HG03025 (cell line): Measurements from ENCODE around the gene MAP1A.

Experiments used
- ATAC-seq: cut with Tn5 transposase; IDR thresholded peaks from one replicate; pipeline ENCODE4 v1.9.1; 2021; ENCODE audit warnings: mild to moderate bottlenecking, moderate library complexity; ENCODE audit not compliant: unreplicated experiment, low FRiP score

MAP1A gene

DNA sequence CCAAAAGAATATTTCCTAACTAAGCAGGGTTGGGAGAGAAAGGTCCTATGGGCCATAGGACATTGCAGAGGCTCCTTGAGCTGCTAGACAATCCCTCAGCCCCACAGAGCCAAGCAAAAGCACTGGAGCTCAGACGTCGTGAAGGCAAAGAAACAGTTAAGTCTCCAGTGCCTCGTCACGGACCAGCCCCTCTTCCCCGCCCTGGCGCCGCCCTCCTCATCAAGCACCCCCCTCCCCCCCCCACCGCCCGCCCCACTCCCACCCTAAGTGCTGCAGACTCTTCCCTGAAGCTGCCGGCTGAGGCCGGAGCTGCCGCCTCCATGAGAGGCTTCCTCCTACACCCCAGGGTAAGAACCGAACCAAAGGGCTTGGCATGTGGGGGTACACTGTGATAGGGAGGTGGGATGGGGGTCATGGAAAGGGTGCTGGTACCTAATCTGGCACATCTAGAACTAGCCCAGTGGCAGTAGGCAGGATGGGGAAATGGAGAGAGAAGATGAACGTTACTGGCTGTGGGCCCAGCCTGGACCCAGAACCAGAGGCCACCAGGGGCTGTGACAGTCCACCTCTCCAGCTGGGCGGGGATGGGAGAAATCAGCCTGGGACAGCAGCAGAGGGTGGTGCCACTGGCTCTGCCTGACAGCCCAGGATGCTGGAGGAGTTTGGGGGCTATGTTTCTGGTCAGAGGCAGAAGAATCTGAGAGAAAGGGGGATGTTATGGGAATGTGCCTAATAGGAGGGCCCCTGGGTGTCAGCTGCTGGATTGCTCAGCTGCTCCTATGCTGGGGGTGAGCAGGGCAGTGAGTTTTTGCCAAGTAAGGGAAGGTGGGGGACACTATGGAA is at the start of gene MAP1A:
MAP1A (plus strand) TSS at position 255 of the 843 bp plus-strand sequence. CDS start 3,866 bp downstream, outside the sequence.
- ATAC-seq, result no peak

DNA sequence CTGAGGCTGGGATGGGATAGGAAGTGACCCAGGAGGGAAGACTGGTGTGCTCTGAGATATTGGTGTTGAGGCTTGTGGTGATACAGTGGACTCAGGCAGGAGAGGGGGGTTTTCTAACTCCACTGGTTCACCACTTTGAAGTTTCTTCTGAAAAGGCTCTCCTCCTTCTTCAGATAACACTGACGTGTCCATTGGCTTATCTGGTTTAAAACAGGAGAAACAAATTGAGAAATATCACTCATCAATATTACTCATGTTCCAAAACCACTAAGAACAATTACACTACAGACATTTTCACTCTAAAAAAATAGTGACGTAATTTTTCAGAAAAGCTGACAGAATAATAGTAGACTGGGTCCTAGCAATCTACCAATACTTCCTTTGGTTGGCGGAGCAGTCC is 47.5 kb upstream of the MAP1A start:
- no peak for ATAC-seq

DNA sequence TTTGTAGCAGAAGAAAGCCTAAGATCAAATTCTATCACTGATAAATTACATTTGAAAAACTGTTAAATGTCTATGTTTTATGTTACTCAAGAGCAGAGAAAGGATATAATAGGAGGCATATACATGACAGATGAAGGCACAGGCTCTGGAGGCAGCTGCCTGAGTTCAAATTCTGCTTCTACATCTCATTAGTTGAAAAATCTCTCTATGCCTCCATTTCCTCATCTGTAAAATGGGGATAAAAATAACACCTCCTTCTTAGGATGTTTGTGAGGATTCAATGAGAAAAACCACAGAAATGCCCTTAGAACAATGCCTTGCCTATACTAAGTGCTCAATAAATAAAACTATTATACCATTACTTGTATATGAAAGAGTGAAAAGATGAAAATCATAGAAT is 45.4 kb upstream of the MAP1A start:
- no peak for ATAC-seq

DNA sequence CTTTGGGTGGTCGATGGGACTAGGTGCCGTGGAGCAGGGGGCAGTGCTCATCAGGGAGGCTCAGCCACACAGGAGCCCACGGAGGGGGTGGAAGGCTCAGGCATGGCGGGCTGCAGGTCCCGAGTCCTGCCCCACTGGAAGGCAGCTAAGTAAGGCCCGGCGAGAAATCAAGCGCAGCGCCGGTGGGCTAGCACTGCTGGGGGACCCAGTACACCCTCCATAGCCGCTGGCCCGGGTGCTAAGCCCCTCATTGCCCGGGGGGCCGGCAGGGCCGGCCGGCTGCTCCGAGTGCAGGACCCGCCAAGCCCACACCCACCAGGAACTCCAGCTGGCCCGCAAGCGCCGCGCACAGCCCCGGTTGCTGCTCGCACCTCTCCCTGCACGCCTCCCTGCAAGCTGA is 43.5 kb upstream of the MAP1A start:
- ATAC-seq, result no peak

DNA sequence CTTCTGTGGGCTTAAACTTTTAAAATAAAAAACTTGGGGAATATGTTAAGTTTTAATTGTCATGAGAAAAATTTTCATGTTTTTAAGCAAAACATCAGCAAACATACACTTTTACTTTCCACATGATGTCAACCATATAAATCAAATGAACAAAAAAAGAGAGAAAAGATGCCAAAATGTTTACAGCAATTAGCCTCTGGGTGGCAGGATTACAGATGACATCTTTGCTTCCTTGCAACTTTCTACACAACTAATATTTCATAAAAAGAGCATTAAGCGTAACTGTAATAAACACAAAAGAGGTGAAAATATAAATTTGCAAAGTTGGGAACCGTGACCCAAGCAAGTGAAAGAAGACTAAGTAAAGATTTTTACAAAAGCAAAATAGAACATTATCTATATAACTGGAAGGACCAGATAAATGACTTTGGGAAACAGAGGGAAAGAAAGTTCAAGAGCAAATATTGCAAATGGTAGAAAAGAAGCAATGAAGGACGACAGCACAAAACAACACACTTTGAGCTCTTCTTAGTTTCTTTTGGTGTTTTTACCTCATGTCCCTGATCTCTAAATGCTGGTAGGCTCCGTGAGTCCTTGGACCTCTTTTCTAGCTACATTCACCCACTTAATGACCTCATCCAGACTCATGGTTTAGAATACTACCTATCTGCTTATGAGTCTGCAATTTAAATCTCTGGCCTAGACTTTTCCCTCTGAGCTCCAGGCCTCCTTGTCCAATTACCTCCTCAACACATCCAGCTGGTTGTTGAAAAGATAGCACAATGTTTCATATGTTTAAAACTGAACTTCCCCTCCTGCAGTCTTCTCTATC is 33.9 kb upstream of the MAP1A start:
- ATAC-seq, result no peak

DNA sequence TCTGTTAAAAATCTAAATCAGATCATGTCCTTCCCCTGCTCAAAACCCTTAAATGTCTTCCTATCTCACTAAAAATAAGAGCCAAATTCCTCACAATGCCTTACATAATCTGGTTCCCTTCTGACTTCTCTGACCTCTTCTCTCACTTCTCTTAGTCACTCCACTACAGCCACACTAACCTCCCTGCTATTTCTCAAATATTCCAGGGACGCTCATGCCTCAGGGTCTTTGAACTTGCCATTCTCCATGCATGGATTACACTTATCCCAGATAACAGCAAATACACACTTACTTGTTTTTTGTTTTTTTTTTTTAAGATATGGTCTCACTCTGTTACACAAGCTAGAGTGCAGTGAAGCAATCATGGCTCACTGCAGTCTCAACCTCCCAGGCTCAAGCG is 33.0 kb upstream of the MAP1A start:
- ATAC-seq, result no peak

DNA sequence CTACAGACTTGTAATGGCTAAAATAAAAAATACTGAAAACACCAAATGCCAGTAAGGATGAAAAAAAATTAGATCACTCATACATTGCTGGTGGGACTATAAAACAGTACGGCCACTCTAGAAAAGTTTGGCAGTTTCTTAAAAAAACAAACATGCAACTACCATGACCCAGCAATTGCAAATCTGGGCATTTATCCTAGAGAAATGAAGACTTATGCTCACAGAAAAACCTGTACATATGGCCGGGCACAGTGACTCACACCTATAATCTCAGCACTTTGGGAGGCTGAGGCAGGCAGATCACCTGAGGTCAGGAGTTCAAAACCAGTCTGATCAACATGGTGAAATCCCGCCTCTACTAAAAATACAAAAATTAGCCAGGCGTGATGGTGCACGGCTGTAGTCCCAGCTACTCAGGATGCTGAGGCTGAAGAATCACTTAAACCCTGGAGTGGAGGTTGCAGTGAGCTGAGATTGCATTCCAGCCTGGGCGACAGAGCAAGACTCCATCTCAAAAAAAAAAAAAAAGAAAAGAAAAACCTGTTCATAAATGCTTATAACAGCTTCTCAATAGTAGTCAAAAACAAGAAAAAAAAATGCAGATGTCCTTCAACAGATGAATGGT is 30.0 kb upstream of the MAP1A start:
- ATAC-seq, result no peak

DNA sequence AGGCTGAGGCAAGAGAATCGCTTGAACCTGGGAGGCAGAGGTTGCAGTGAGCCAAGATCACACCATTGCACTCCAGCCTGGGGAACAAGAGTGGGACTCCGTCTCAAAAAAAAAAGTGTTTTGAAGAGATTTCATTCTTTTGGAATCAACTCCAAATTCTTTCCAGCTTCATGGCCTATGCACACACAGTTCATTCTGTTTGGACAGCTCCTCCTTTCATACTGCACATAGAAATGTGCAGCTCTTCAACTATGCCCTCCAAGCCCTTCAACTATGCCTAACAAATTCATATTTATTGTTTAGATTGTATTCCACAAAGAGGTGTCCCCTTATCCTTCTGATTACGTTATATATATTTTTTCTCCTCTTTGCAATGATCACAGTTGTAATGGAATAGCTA is 28.6 kb upstream of the MAP1A start:
- no peak for ATAC-seq

DNA sequence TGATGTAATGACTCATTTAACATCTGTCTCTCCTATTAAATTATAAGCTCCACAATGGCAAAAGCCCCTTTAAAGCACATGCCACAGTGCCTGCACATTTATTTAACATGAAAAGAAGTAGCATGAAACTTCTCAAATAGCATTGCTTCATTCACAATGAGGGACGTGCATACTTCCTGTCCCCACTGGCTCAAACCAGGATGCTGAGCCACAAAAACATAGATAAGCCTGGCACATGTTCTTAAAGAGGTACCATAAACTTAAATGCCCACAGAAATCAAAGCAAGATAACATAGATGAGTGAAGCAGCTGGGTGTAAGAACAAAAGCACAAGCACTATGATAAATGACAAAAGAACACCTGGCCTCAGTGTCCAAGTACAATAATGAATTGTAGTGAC is 28.2 kb upstream of the MAP1A start:
- ATAC-seq, result no peak

DNA sequence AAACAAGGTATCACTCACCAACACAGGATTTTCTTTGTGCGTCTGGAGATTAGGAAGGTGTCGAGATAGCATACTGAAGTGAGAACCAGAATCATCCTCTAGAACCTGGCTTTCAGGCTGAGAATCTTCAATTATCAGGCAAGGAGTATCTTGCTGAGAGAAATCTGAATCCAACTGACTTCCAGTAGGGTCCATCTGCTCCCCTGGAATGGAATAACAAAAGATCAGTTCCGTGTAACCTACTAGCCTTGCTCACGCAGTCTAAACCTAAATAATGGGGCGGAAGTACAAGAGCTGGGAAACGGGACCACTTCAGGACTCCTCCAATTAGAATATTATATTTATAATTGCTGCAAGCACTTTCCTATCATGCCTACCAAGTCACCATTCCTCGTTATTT is 25.1 kb upstream of the MAP1A start:
- no peak for ATAC-seq

DNA sequence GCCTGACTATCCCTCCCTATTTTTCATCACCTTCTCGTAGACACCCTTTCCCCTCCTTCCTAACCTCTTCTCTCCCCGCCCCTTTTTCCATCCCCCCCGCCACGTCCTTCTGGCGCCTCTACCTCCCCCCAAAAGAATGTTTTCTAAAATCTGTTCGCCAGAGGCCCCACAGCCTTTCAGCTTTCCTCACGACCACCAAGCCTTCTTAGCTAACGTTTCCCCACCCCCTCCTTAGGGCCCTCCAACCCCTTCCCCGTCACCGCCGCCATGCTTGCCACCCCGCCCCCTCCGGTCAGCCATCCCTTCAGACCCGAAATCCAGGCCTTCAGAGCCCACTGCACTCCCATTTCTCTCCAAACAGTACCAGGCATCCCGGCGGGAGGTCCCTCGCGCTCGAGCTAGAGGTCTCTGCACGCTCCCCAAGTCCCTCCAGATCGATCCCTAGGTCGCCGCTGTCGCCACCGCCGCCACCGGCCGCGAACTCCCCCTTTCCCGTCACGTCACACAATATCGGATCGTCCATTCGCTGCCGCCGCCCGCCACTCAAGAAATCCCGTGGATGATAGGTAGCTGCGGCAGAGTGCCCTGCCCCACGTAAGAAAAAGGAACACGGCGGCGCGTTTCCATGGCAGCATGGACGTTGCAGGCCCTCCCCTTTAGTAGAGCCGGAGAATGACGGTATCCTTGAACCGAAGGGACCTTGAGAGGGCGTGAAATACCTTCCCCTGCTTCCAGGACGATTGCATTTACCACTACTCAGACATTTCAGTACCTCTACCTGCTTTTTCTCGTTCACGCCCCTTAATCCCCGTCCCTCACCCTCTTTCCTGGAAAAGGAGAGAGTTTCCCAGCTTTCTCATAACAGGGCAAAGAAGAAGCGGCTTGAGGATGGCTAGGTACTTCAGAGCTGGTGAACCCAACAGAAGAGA is 24.5 kb upstream of the MAP1A start, which contains the start of gene TP53BP1:
TP53BP1 (minus strand) TSS at position 484 of the 929 bp plus-strand sequence; CDS start at position 371, 113 bp downstream.
- peak; percentile 97 for ATAC-seq

DNA sequence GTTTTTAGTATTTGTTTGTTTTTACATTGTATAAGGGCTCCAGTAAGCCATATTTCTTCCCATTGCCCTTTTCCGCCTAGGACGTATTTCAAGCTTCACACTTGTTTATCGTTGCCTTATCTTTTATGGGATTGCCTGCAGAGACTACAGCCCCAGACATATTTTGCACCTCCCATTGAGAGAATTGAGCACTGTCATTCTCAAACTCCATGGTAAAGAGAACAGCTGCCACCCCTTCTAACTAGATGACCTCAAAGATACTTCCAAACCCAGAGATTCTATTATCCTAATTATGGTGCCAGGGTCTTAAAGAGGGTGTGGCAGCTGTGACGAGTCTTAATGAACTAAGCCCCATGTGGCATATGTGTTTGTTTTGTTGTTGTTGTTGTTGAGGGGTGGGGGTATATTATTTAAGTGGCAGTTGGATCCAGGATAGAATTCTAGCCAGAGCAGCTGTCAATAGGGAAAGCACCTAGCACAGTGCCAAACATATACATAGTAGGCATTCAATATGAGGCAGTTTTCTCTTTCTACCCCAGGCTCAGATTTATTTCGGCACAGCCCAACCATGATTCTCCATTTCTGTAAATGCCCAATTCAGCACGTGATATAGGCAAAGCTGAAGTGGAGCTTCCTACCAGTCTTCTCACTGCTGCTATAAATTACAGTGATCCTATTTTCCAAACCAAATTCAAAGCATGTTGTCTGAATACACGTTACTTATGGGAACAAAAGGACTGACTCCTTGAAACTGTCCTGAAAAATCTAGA is 23.5 kb upstream of the MAP1A start:
- no peak for ATAC-seq

DNA sequence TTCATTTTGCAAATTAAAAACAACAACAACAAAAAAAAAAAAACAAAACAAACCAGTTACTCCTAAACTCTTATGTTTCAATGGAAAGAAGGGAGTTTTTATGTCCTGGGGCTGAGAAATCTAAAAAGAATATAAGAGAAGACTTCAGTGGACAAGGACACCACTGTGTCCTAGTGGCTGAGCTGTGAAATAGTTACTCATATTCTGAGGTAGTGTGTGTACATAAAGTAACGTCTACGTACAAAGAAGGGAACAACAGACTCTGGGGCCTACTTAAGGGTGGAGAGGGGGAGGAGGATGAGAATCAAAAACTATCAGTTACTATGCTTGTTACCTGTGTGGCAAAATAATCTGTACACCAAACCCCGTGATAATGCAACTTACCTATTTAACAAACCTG is 18.4 kb upstream of the MAP1A start:
- ATAC-seq, result no peak

DNA sequence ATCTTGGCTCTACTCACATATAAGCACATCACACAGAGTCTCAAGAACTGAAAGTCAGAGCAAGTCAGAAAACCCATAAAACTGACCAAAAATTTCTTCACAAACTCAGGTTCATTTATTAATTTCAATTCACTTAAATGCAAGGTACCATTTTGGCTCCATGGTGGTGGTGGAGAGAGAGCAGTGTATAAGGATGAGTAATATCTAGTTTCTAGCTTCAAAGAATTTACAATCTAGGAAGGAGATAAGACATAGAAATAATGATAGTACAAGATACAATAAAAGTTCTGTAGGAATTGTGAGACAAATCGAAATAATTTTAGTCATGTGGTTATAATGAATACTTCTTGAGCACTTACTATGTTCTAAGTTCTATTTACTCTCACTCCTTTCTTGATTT is 17.8 kb upstream of the MAP1A start:
- no peak for ATAC-seq

DNA sequence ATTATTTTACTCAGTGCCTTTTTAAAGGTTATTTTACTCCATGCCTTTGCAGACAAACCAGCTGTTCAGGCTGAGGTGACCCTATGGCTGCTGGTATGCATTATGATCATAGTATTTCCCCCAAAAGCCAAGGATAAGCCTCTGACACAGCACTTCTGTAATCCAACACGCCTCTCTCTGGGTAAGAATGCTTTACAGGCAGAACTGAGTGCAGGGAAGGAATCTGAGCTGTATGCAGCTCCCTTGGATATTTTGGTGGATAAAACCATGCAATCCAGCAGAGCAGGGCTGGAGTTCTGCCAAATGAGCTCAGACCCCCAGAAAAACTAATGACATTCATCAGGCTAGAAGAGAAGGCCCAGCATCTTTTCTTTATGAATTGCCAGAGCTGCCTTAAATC is 11.7 kb upstream of the MAP1A start:
- no peak for ATAC-seq

DNA sequence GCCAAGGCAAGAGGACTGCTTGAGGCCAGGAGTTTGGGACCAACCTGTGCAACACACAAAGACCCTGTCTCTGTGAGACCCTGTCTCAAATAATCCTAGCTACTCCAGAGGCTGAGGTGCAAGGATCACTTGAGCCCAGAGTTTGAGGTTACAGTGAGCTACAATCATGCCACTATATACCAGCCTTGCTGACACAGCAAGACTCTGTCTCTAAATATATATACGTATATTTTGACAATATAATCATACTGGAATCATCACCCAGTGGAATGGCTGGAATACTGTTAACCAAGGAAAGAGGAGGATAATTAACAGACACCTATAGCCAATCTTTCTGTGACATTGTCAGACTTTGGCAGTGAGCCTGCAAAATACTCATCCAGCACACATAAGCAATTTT is 9.0 kb upstream of the MAP1A start:
- no peak for ATAC-seq

DNA sequence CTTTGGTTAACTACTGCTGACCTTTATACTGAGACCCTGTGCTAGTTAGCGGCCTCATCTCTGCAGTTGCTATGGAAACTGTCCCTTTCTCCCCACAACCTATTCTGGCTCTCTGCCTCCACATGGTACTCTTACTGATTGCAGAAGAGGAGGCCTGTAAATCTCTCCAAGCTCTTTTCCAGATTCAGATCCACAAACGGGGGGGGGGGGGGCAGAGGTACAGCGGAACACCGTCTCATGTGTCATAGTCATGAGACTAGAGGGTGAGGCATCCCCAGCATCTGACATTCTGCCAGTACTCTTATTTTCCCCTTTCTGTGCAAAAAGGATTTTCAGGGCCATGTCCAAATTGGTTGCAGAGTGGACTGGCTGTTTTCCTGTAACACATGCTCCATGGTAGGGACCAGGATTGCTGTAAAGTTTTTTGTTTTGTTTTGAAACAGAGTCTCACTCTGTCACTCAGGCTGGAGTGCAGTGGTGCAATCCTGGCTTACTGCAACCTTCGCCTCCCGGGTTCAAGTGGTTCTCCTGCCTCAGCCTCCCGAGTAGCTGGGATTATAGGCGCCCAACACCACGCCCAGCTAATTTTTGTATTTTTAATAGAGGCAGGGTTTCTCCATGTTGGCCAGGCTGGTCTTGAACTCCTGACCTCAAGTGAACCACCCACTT is 8.3 kb upstream of the MAP1A start:
- ATAC-seq, result no peak

DNA sequence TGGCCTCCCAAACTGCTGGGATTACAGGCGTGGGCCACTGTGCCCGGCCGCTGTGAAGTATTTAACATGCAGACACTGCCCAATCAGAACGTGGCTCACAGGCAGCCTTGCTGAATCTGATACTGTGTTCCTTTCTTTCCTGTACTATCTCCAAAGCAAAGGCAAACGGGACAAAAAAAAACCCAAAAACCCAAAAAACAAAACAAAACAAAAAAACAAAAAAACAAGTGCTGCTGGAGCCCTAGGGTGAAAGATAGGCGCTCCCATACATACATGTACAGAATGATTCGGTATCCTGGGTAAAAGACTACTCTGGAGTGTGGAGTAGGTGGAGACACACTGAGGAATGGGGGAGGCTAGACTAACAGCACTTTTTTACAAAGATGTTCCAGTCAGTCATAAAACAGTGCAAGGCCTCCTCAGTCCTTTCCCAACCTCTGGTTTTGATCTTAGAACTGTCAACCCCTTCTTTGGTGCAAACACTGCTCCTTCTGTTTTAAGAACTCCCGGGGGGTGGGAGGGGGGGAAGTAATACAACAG is 7.7 kb upstream of the MAP1A start:
- no peak for ATAC-seq
